Muscle of leg (tissue), 11 donors: ENCODE measurements around the gene ANKRD31. TPM values are rescaled to one million over a fixed set of nuclear protein-coding genes. Genes with fewer than 3 reads are reported as not detected.
A peak's percentile ranks its signal among the peaks of the same experiment; 100 is the strongest.
"Not testable (repeated sequence)": the region's sequence is repeated elsewhere in the genome, so short reads cannot be mapped to it uniquely, and the experiment has no call there.

Experiments used
- DNase-seq: peaks from one replicate; pipeline ENCODE4 v3.0.0; 2013
- H3K27ac ChIP-seq: one replicate; pipeline ENCODE4 v1.5.1; 2013; ENCODE audit warnings: mild to moderate bottlenecking, low read length, control low read depth
- H3K27me3 ChIP-seq: one replicate; pipeline ENCODE4 v1.6.1; 2013; ENCODE audit warnings: low read length; ENCODE audit not compliant: control insufficient read depth, insufficient read depth
- H3K36me3 ChIP-seq: one replicate; pipeline ENCODE4 v1.6.1; 2013; ENCODE audit warnings: low read length; ENCODE audit not compliant: control insufficient read depth, insufficient read depth
- H3K4me1 ChIP-seq: one replicate; pipeline ENCODE4 v1.6.1; 2013; ENCODE audit warnings: low read length; ENCODE audit not compliant: control insufficient read depth, insufficient read depth
- H3K4me3 ChIP-seq: one replicate; pipeline ENCODE4 v1.5.1; 2013; ENCODE audit warnings: low read length, control low read depth
- H3K9me3 ChIP-seq: replicated peaks from 2 replicates; pipeline ENCODE4 v1.6.1; 2013; ENCODE audit warnings: low read depth, low read length; ENCODE audit not compliant: control insufficient read depth
- WGBS: methylation state at CpG from one replicate; pipeline ENCODE4 v1.1.5; 2013; ENCODE audit warnings: missing lambda C conversion rate; ENCODE audit not compliant: insufficient coverage; 5-methylcytosine and 5-hydroxymethylcytosine counted together
- polyA plus RNA-seq, 8 donors: library from polyadenylated mRNA; unstranded; fragments of 120-200 nt; gene quantifications; one replicate each; pipeline versions ENCODE4 v1.2.1 to v1.2.3, GENCODE V29; 2013; ENCODE audit warnings: inconsistent platforms in 1 of 8, low replicate concordance in 1 of 8; ENCODE audit not compliant: insufficient read length in 8 of 8, insufficient read depth in 1 of 8
- total RNA-seq: library from RNA; stranded (reverse); fragments of 120-200 nt; gene quantifications from one replicate; pipeline ENCODE4 v1.2.4, GENCODE V29; 2013

Gene ANKRD31
- total and polyA plus RNA-seq, 9 donors: 0.06 to 0.27 (median 0.13) TPM

GRCh38 chr5:75199071-75199470, 37.6 kb downstream of the ANKRD31 start:
- H3K4me1 ChIP-seq: no peaks in the 10 kb centered on the region
- H3K27ac ChIP-seq: no peak overlapping the region
- no peak for DNase-seq
- H3K9me3 ChIP-seq: no peaks in the 10 kb centered on the region
- H3K36me3 ChIP-seq: no peaks in the 10 kb centered on the region
- WGBS: 85% methylated on average over 2 of the region's 2 CpGs
- no peak overlapping the region for H3K4me3 ChIP-seq
- no peaks in the 10 kb centered on the region for H3K27me3 ChIP-seq

- Histone ChIP-seq H3K27ac (no peak overlapping the region), H3K9me3 (no peaks in the 10 kb centered on the region)
- WGBS: 94% methylated on average over 3 of the region's 5 CpGs
These were observed 38.9 kb downstream of the ANKRD31 start for GRCh38 chr5:75197745-75198144.

GRCh38 chr5:75192804-75193203, 43.9 kb downstream of the ANKRD31 start:
- Histone ChIP-seq H3K4me1 (no peaks in the 10 kb centered on the region), H3K27me3 (no peaks in the 10 kb centered on the region), H3K36me3 (no peaks in the 10 kb centered on the region), H3K9me3 (no peaks in the 10 kb centered on the region), H3K27ac (no peak overlapping the region), H3K4me3 (no peak overlapping the region)
- no peak for DNase-seq
- 60% methylated on average over 3 of the region's 6 CpGs for WGBS

More at GRCh38 chr5:75197745-75198144, 38.9 kb downstream of the ANKRD31 start:
- Histone ChIP-seq H3K4me3 (no peak overlapping the region), H3K4me1 (no peaks in the 10 kb centered on the region), H3K27me3 (no peaks in the 10 kb centered on the region), H3K36me3 (no peaks in the 10 kb centered on the region)
- no peak for DNase-seq

DNA sequence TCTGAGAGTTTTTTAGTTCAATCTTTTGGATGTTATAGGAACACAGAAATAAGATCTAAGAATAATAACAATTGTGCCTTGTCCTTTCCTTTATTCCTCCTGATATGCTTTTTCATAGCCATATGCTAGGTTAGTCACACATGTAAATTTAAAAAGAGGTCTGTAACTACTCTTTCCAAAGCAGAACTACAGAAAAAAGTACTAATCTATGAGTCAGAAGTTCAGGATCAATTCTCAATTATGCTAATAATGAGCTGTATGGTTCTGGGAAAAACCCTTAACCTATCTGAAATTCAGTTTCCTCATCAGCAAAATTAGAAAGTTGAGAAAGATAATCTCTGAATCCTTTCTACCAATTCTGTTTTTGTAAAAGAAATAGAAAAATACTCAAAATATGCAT, 44.4 kb downstream of the ANKRD31 start:
- Histone ChIP-seq H3K4me1 (no peaks in the 10 kb centered on the region), H3K36me3 (no peaks in the 10 kb centered on the region), H3K9me3 (no peaks in the 10 kb centered on the region), H3K27ac (no peak overlapping the region), H3K4me3 (no peak overlapping the region), H3K27me3 (no peaks in the 10 kb centered on the region)
- no peak for DNase-seq

DNA sequence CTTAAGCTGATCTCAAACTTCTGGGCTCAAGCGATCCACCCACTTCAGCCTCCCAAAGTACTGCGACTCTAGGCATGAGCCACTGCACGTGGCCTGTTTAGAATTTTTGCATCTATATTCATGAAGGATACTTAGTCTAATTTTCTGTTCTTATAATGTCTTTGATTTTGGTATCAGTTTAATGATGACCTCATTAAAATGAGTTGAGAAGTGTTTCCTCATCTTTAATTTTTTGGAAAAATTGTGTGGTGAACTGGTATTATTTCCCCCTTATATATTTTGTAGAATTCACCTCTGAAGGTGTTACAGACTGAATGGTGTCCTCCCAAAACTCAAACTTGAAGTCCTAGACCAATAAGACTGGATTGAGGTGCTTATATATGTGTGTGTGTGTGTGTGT, 46.5 kb downstream of the ANKRD31 start:
- Histone ChIP-seq H3K36me3 (no peaks in the 10 kb centered on the region), H3K9me3 (no peaks in the 10 kb centered on the region), H3K27me3 (no peaks in the 10 kb centered on the region), H3K4me1 (no peaks in the 10 kb centered on the region), H3K27ac (no peak overlapping the region), H3K4me3 (no peak overlapping the region)
- no CpG with 5 or more reads among the region's 3 CpGs for WGBS
- no peak for DNase-seq

- Histone ChIP-seq H3K4me3 (no peak overlapping the region), H3K27me3 (no peaks in the 10 kb centered on the region), H3K36me3 (no peaks in the 10 kb centered on the region), H3K27ac (no peak overlapping the region), H3K4me1 (no peaks in the 10 kb centered on the region), H3K9me3 (no peaks in the 10 kb centered on the region)
- DNase-seq: no peak
- 61% methylated on average over 2 of the region's 2 CpGs for WGBS
These were observed 47.3 kb downstream of the ANKRD31 start for GRCh38 chr5:75189353-75189752.

DNA sequence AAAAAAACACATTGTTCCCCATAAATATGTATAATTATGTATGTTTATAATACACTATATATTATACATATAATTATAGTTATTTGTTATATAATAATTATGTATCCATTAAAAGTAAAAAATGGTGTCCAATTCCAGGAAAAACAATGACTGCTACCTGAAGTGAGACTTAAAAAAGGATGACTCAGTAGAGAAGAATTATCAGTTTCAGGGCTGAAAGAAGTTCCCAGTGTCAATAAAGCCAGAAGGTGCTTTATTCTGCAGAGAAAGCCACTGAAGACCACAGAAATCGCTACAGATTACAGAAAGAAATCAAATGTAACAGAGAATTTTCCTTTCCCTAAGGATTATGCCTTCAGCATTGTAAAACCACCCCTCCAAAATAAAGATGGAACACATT, 50.9 kb downstream of the ANKRD31 start:
- Histone ChIP-seq H3K27me3 (no peaks in the 10 kb centered on the region), H3K36me3 (no peaks in the 10 kb centered on the region), H3K9me3 (no peaks in the 10 kb centered on the region), H3K4me1 (no peaks in the 10 kb centered on the region), H3K4me3 (no peak overlapping the region), H3K27ac (no peak overlapping the region)
- WGBS: no CpG with 5 or more reads among the region's 1 CpG
- DNase-seq: no peak

GRCh38 chr5:75176009-75176408, 60.7 kb downstream of the ANKRD31 start:
- not testable (repeated sequence) for H3K27me3 ChIP-seq, DNase-seq, H3K36me3 ChIP-seq, H3K4me1 ChIP-seq, H3K9me3 ChIP-seq, H3K27ac ChIP-seq, H3K4me3 ChIP-seq
- 93% methylated on average over 3 of the region's 7 CpGs for WGBS

- H3K27me3 ChIP-seq, DNase-seq, H3K4me3 ChIP-seq, H3K4me1 ChIP-seq, H3K36me3 ChIP-seq, H3K27ac ChIP-seq, H3K9me3 ChIP-seq: not testable (repeated sequence)
- no CpG with 5 or more reads among the region's 4 CpGs for WGBS
These were observed 61.8 kb downstream of the ANKRD31 start for GRCh38 chr5:75174872-75175271.

DNA sequence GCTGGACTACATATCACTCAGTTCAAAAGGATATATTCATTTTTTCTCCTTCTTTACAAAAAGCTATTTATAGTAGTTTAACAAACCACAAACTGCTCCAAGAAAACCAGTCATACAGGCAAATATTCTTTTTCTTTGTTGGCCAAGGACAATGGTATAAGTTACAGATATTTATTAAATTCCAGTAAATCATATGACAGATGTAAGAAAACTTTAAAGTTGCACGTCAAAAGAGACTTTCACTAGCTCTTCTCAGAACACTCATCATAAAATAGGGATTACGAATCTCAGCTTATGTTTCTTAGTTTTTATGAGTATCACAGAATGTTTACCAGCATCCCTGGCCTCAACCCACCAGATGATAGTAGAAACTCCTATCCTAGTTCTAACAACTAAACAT, 67.2 kb downstream of the ANKRD31 start:
- H3K9me3 ChIP-seq: no peaks in the 10 kb centered on the region
- no CpG with 5 or more reads among the region's 2 CpGs for WGBS
- H3K27ac ChIP-seq: no peak overlapping the region
- peak; percentile 5 for DNase-seq
- H3K27me3 ChIP-seq: no peaks in the 10 kb centered on the region
- no peak overlapping the region for H3K4me3 ChIP-seq
- no peaks in the 10 kb centered on the region for H3K4me1 ChIP-seq
- H3K36me3 ChIP-seq: no peaks in the 10 kb centered on the region

DNA sequence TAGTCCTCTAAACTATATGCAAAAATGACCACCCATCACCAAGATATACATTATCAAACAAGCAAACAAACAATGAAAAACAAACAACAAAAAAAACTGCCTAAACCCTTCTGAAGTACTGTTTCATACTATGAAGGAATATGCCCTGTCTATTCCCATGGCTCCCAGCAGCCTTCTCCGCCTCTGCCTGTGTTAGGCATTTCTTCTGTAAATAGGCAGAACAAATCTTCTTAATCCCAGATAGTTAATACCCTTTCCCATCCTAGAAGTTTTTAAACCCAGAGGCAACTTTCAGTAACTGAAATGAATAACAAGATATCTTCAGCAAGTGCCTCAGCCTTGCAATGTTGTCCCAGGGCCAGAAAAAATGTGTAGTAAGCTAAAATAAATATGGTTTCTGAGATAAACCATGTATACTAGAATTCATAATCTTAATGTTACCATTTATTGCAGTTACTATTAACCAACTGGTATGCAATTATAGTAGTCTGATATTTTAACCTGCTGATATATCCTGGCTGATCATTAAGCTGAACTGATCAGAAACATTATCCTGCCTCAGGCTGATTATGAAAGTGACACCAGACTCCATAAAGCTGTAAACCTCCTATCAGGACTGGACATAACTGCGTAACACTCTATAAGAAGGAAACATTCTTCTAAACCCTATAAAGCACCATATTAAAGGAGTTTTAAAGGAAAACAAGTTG, 68.5 kb downstream of the ANKRD31 start:
- WGBS: 100% methylated on average over 1 of the region's 2 CpGs
- Histone ChIP-seq H3K27me3 (no peaks in the 10 kb centered on the region), H3K36me3 (no peaks in the 10 kb centered on the region), H3K9me3 (no peaks in the 10 kb centered on the region), H3K4me1 (no peaks in the 10 kb centered on the region), H3K4me3 (no peak overlapping the region), H3K27ac (no peak overlapping the region)
- no peak for DNase-seq
